Astrocyte (in vitro differentiated cells and primary cell): ENCODE results near the gene ZMAT2.

Experiments used
- CTCF ChIP-seq: IDR thresholded peaks from 2 replicates; pipeline ENCODE4 v1.5.1; 2011; ENCODE audit warnings: low read depth, mild to moderate bottlenecking, inconsistent platforms, low read length, moderate library complexity; ENCODE audit not compliant: insufficient read depth
- EZH2 ChIP-seq: IDR thresholded peaks from 2 replicates; pipeline ENCODE4 v1.6.1; 2012; ENCODE audit warnings: mild to moderate bottlenecking, low read length, inconsistent platforms; ENCODE audit not compliant: insufficient read depth

- TF ChIP-seq CTCF (no peak), EZH2 (no peak)
Measured at GRCh38 chr5:140741967-140742366, 41.7 kb downstream of the ZMAT2 start.
